Keratinocyte (primary cell): Measurements from ENCODE around the gene CACNG7. TPM values are rescaled to one million over a fixed set of nuclear protein-coding genes. Genes with fewer than 3 reads are reported as not detected.

Experiments used
- DNase-seq: peaks from one replicate; pipeline ENCODE4 v3.0.0-alpha.2; 2011; ENCODE audit warnings: low read depth, missing footprints, low spot score
- FAIRE-seq: peaks from 2 replicates; lab custom pipeline; 2011; peaks lifted over from hg19 to GRCh38; lab: Jason Lieb, UNC
- H2AFZ ChIP-seq: 2 replicates; pipeline ENCODE4 v1.6.0; 2012; ENCODE audit warnings: low read length, control low read depth, inconsistent platforms; ENCODE audit not compliant: control insufficient read depth
- H3K27ac ChIP-seq: 2 replicates; pipeline ENCODE4 v1.5.1; 2011; ENCODE audit warnings: low read length; ENCODE audit not compliant: control insufficient read depth, insufficient read depth
- H3K27me3 ChIP-seq: 3 replicates; pipeline ENCODE4 v1.6.0; 2011; ENCODE audit warnings: low read length; ENCODE audit not compliant: control insufficient read depth, insufficient read depth; ENCODE audit errors: extremely low read depth
- H3K36me3 ChIP-seq, 2 experiments: 2 replicates in 1 of 2; 3 replicates in 1 of 2; pipeline ENCODE4 v1.5.1; 2011; ENCODE audit warnings: low read length in 2 of 2, mild to moderate bottlenecking in 1 of 2; ENCODE audit not compliant: control insufficient read depth in 2 of 2, insufficient read depth in 2 of 2; ENCODE audit errors: extremely low read depth in 1 of 2
- H3K4me1 ChIP-seq: 3 replicates; pipeline ENCODE4 v1.5.1; 2011; ENCODE audit warnings: low read length; ENCODE audit not compliant: control insufficient read depth, insufficient read depth; ENCODE audit errors: extremely low read depth
- H3K4me2 ChIP-seq: 3 replicates; pipeline ENCODE4 v1.6.0; 2011; ENCODE audit warnings: low read depth, low read length; ENCODE audit not compliant: control insufficient read depth, insufficient read depth; ENCODE audit errors: extremely low read depth
- H3K4me3 ChIP-seq, 3 experiments: fragments of 200-600 bp in 1 of 3; sonication (generic) in 1 of 3; 2 replicates in 2 of 3; 3 replicates in 1 of 3; pipeline ENCODE4 v1.5.1; 2011 to 2016; ENCODE audit warnings: low read length in 3 of 3, mild to moderate bottlenecking in 3 of 3, control low read depth in 2 of 3, inconsistent platforms in 1 of 3, low read depth in 1 of 3, mixed read lengths in 1 of 3, mixed run types in 1 of 3, moderate library complexity in 1 of 3; ENCODE audit not compliant: control insufficient read depth in 2 of 3, insufficient read depth in 2 of 3; ENCODE audit errors: extremely low read depth in 1 of 3
- H3K79me2 ChIP-seq: 2 replicates; pipeline ENCODE4 v1.6.0; 2012; ENCODE audit warnings: low read length; ENCODE audit not compliant: control insufficient read depth, insufficient read depth
- H3K9ac ChIP-seq: 3 replicates; pipeline ENCODE4 v1.6.0; 2011; ENCODE audit warnings: low read length; ENCODE audit not compliant: control insufficient read depth, insufficient read depth; ENCODE audit errors: extremely low read depth
- H3K9me1 ChIP-seq: 3 replicates; pipeline ENCODE4 v1.6.0; 2011; ENCODE audit warnings: low read length; ENCODE audit not compliant: control insufficient read depth, insufficient read depth; ENCODE audit errors: extremely low read depth
- H3K9me3 ChIP-seq: 2 replicates; pipeline ENCODE4 v1.5.1; 2012; ENCODE audit warnings: low read depth, low read length; ENCODE audit not compliant: control insufficient read depth
- H4K20me1 ChIP-seq: 3 replicates; pipeline ENCODE4 v1.6.0; 2011; ENCODE audit warnings: low read length; ENCODE audit not compliant: control insufficient read depth, insufficient read depth; ENCODE audit errors: extremely low read depth
- EZH2 ChIP-seq: IDR thresholded peaks from one replicate; pipeline ENCODE4 v1.6.1; 2012; ENCODE audit warnings: inconsistent platforms, mild to moderate bottlenecking, low read length, moderate library complexity
- dilution Hi-C: fragments of 300-500 bp; cut with MboI; formaldehyde crosslinking; loops from one replicate; pipeline ENCODE4 v1.7.0; 2020; ENCODE audit warnings: low sequenced_read_pairs; ENCODE audit not compliant: extremely low pct_ligation_motif_present
- polyA plus RNA-seq, 5 experiments: library from polyadenylated mRNA; depleted of rRNA in 3 of 5; stranded (reverse) in 3 of 5; stranded (forward) in 1 of 5; unstranded in 1 of 5; fragments of >200 nt; gene quantifications; 1 replicate in 1 of 5; 2 replicates in 3 of 5; 3 replicates in 1 of 5; pipeline versions ENCODE4 v1.2.1 to v1.2.3, GENCODE V29; 2011 to 2012; ENCODE audit warnings: missing spikeins in 2 of 5, low read depth in 1 of 5, low replicate concordance in 1 of 5
- TF ChIP-seq, protein P1 (sequence below), 3 experiments: IDR thresholded peaks in 1 of 3; conservative IDR thresholded peaks in 1 of 3; optimal IDR thresholded peaks in 1 of 3; 2 replicates in 2 of 3; 3 replicates in 1 of 3; pipeline versions ENCODE3 to v1.5.1; 2011; ENCODE audit warnings: low read length in 3 of 3, mild to moderate bottlenecking in 3 of 3, moderate library complexity in 2 of 3, control low read depth in 1 of 3, inconsistent platforms in 1 of 3; ENCODE audit not compliant: insufficient read depth in 2 of 3; ENCODE audit errors: extremely low read depth in 1 of 3

CACNG7 gene
- polyA plus RNA-seq, 1 donor (not counting 4 experiments of a cell fraction or from before 2014, with no cell fraction given) = not detected

DNA sequence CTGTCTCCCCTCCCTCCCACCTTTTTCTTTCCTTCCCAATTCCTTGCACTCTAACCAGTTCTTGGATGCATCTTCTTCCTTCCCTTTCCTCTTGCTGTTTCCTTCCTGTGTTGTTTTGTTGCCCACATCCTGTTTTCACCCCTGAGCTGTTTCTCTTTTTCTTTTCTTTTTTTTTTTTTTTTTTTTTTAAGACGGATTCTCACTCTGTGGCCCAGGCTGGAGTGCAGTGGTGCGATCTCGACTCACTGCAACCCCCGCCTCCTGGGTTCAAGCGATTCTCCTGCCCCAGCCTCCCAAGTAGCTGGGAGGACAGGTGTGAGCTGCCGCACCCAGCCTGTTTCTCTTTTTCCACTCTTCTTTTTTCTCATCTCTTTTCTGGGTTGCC lies 34.5 kb upstream of the CACNG7 start:
- no peak overlapping the region for H3K27ac ChIP-seq
- H3K79me2 ChIP-seq = no peaks in the 10 kb centered on the region
- no peak overlapping the region for H3K9ac ChIP-seq
- no peak for TF ChIP-seq EZH2
- TF ChIP-seq, protein P1, sequence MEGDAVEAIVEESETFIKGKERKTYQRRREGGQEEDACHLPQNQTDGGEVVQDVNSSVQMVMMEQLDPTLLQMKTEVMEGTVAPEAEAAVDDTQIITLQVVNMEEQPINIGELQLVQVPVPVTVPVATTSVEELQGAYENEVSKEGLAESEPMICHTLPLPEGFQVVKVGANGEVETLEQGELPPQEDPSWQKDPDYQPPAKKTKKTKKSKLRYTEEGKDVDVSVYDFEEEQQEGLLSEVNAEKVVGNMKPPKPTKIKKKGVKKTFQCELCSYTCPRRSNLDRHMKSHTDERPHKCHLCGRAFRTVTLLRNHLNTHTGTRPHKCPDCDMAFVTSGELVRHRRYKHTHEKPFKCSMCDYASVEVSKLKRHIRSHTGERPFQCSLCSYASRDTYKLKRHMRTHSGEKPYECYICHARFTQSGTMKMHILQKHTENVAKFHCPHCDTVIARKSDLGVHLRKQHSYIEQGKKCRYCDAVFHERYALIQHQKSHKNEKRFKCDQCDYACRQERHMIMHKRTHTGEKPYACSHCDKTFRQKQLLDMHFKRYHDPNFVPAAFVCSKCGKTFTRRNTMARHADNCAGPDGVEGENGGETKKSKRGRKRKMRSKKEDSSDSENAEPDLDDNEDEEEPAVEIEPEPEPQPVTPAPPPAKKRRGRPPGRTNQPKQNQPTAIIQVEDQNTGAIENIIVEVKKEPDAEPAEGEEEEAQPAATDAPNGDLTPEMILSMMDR (optimal IDR thresholded peaks at IDR 0.05 in 1 of 3, IDR thresholded peaks at IDR 0.05 in 1 of 3, conservative IDR thresholded peaks at IDR 0.05 in 1 of 3; ENCODE audit: extremely low read depth in 1 of 3, insufficient read depth in 2 of 3, low read length in 3 of 3) = no peak
- H4K20me1 ChIP-seq = no peaks in the 10 kb centered on the region
- no peaks in the 10 kb centered on the region for H3K9me1 ChIP-seq
- no peak overlapping the region for H2AFZ ChIP-seq
- peaks cover 6% of the 10 kb centered on the region for H3K4me1 ChIP-seq
- no peak for FAIRE-seq
- H3K4me2 ChIP-seq = no peak overlapping the region
- no peaks in the 10 kb centered on the region for H3K27me3 ChIP-seq
- no peak overlapping the region for H3K4me3 ChIP-seq
- peaks cover 10% of the 10 kb centered on the region in 2 experiments for H3K36me3 ChIP-seq
- dilution Hi-C loops = no loop called here
- DNase-seq = no peak
- no peaks in the 10 kb centered on the region for H3K9me3 ChIP-seq

DNA sequence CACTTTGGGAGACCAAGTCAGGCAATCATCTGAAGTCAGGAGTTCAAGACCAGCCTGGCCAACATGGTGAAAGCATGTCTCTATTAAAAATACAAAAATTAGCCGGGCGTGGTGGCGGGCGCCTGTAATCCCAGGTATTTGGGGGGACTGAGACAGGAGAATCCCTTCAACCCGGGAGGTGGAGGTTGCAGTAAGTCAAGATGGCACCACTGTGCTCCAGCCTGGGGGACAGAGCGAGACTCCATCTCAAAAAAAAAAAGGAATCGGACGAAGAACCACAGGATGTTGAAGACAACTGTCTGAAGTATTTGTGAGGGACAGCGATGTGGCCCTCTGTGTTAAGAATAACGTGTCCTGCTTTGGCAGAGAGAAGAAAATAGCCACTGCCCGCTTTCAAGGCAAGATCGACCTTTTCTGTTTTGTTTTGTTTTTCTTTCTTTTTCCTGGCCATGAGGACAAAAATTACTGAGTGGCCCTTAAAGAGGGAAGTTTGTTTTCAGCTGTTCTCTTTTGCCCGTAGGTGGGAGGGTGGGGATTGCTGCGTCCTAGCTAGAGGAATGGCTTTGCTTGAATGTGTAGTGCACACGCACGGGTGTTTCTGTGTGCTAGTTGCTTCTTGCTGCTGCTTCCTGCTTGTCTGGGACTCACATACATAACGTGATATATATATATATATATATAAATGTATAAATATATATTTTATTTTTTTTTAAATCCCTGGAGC lies 33.3 kb upstream of the CACNG7 start:
- Histone ChIP-seq H3K9me3 (no peaks in the 10 kb centered on the region), H3K9ac (no peak overlapping the region), H3K9me1 (no peaks in the 10 kb centered on the region), H4K20me1 (no peaks in the 10 kb centered on the region), H3K27ac (no peak overlapping the region), H2AFZ (no peak overlapping the region), H3K4me2 (no peak overlapping the region), H3K4me3 (no peak overlapping the region), H3K27me3 (no peaks in the 10 kb centered on the region), H3K79me2 (no peaks in the 10 kb centered on the region), H3K36me3 (peaks cover 6 to 10% of the 10 kb centered on the region in 2 experiments), H3K4me1 (peaks cover 6% of the 10 kb centered on the region)
- dilution Hi-C loops = no loop called here
- no peak for DNase-seq
- no peak for FAIRE-seq
- no peak for TF ChIP-seq EZH2
- TF ChIP-seq, protein P1 (optimal IDR thresholded peaks at IDR 0.05 in 1 of 3, IDR thresholded peaks at IDR 0.05 in 1 of 3, conservative IDR thresholded peaks at IDR 0.05 in 1 of 3; ENCODE audit: extremely low read depth in 1 of 3, insufficient read depth in 2 of 3, low read length in 3 of 3) = no peak
